Measurements from ENCODE around the gene FNDC3A. TPM values are rescaled to one million over a fixed set of nuclear protein-coding genes. Genes with fewer than 3 reads are reported as not detected.

FNDC3A gene
- polyA plus RNA-seq, 2 donors: 6.0 to 7.3 TPM

DNA sequence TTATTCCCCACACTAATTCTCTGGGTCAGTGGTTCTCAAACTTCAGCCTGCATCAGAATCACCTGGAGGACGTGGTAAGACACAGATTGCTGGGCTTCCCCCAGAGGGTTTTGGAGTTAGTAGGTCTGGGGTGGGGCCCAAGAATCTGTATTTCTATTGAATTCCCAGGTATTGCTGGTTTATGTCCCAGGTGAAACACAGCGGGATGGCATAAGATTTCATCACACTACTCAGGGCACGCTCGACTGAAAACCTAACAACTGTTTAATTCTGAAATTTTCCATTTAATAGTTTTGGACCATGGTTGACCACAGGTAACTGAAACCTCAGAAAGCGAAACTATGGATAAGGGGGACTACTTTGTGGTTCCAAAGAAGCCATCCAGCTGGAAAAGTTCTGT is 250.9 kb downstream of the FNDC3A start:
- 80 to 85% methylated on average over 5 of the region's 5 CpGs for WGBS, 2 donors
- Histone ChIP-seq H3K27ac (ENCODE audit: low read depth in 2 of 2, low read length in 1 of 2) (no peak overlapping the region), H3K27me3 (ENCODE audit: control insufficient read depth in 1 of 2, insufficient read depth in 2 of 2, low read length in 2 of 2) (no peaks in the 10 kb centered on the region), H3K36me3 (ENCODE audit: control insufficient read depth in 2 of 2, insufficient read depth in 2 of 2, low read length in 1 of 2) (no peaks in the 10 kb centered on the region), H3K4me1 (ENCODE audit: control insufficient read depth in 2 of 2, insufficient read depth in 2 of 2, low read length in 1 of 2) (no peaks in the 10 kb centered on the region), H3K9me3 (ENCODE audit: control insufficient read depth in 2 of 2, insufficient read depth in 1 of 2, low read depth in 1 of 2, low read length in 1 of 2) (no peaks in the 10 kb centered on the region), H3K4me3 (ENCODE audit: low read depth in 1 of 2, low read length in 2 of 2) (no peak overlapping the region)

DNA sequence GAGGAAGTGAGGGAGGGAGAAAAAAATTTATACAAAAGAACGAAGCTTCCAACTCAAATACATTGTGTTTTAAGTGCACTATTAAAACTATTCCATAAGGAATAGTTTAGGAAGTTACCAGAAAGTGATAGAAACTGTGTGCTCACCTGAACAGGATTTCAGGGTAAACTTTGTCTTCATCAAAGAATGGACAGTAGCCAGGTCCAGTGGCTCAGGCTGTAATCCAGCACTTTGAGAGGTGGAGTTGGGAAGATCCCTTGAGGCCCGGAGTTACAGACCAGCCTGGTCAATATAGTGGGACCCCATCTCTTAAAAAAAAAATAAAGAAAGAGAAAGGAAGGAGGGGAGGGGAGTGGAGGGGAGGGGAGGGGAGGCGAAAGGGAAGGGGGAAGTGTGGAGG is 259.0 kb downstream of the FNDC3A start:
- WGBS, 2 donors: 88 to 94% methylated on average over 3 of the region's 3 CpGs
- H3K9me3 ChIP-seq (ENCODE audit: control insufficient read depth in 2 of 2, insufficient read depth in 1 of 2, low read depth in 1 of 2, low read length in 1 of 2): no peaks in the 10 kb centered on the region
- no peaks in the 10 kb centered on the region for H3K36me3 ChIP-seq (ENCODE audit: control insufficient read depth in 2 of 2, insufficient read depth in 2 of 2, low read length in 1 of 2)
- H3K4me3 ChIP-seq (ENCODE audit: low read depth in 1 of 2, low read length in 2 of 2): no peak overlapping the region
- no peak overlapping the region for H3K27ac ChIP-seq (ENCODE audit: low read depth in 2 of 2, low read length in 1 of 2)
- H3K27me3 ChIP-seq (ENCODE audit: control insufficient read depth in 1 of 2, insufficient read depth in 2 of 2, low read length in 2 of 2): no peaks in the 10 kb centered on the region
- no peaks in the 10 kb centered on the region for H3K4me1 ChIP-seq (ENCODE audit: control insufficient read depth in 2 of 2, insufficient read depth in 2 of 2, low read length in 1 of 2)

DNA sequence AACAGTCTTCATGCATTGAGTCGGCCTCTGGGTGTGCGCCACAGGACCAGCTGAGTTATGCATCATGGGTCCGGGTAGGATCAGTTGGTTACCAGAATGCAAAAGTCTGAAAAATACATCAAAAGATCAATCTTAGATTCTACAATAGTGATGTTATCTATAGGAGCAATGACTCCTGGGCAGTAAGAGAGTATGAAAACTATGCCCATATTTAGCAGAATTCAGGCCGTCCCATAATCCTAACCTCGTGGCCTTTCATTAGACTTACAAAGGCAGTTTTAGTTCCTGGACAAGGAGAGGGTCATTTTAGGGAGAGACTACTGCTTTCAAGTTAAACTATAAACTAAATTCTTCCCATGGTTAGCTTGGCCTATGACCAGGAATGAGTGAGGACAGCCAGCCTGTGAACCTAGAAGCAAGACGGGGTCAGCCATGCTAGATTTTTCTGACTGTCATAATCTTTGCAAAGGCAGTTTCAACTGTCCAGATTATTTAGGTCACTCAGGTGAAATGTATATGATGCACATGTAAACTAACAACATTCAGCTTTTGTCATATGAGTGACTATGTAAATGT is 260.2 kb downstream of the FNDC3A start:
- Histone ChIP-seq H3K27ac (ENCODE audit: low read depth in 2 of 2, low read length in 1 of 2) (no peak overlapping the region), H3K9me3 (ENCODE audit: control insufficient read depth in 2 of 2, insufficient read depth in 1 of 2, low read depth in 1 of 2, low read length in 1 of 2) (no peaks in the 10 kb centered on the region), H3K27me3 (ENCODE audit: control insufficient read depth in 1 of 2, insufficient read depth in 2 of 2, low read length in 2 of 2) (no peaks in the 10 kb centered on the region), H3K36me3 (ENCODE audit: control insufficient read depth in 2 of 2, insufficient read depth in 2 of 2, low read length in 1 of 2) (no peaks in the 10 kb centered on the region), H3K4me1 (ENCODE audit: control insufficient read depth in 2 of 2, insufficient read depth in 2 of 2, low read length in 1 of 2) (no peaks in the 10 kb centered on the region), H3K4me3 (ENCODE audit: low read depth in 1 of 2, low read length in 2 of 2) (no peak overlapping the region)
- WGBS, 2 donors: 86 to 89% methylated on average over 6 of the region's 6 CpGs

DNA sequence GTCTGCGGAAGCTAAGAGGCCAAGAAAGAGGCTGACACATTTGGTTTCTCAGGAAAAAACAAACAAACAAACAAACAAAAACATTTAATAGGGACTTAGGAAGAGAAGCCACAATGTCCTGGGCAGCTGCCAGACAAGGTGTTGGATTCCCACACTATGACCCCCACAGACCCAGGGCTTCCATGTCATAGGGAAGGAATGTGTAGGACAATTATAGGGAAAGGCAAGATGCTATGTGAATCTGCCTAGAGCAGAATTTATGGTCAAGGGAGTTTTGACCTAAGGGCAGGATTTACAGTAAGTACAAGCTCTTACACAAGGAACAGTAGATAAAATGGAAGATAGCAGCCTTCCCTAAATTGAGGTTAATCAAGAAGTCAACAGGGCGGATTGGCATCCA is 262.9 kb downstream of the FNDC3A start:
- 96 to 100% methylated on average over 2 of the region's 2 CpGs for WGBS, 2 donors
- Histone ChIP-seq H3K27me3 (ENCODE audit: control insufficient read depth in 1 of 2, insufficient read depth in 2 of 2, low read length in 2 of 2) (no peaks in the 10 kb centered on the region), H3K36me3 (ENCODE audit: control insufficient read depth in 2 of 2, insufficient read depth in 2 of 2, low read length in 1 of 2) (no peaks in the 10 kb centered on the region), H3K9me3 (ENCODE audit: control insufficient read depth in 2 of 2, insufficient read depth in 1 of 2, low read depth in 1 of 2, low read length in 1 of 2) (peaks cover 0 to 3% of the 10 kb centered on the region in 2 donors), H3K4me3 (ENCODE audit: low read depth in 1 of 2, low read length in 2 of 2) (no peak overlapping the region), H3K4me1 (ENCODE audit: control insufficient read depth in 2 of 2, insufficient read depth in 2 of 2, low read length in 1 of 2) (no peaks in the 10 kb centered on the region), H3K27ac (ENCODE audit: low read depth in 2 of 2, low read length in 1 of 2) (no peak overlapping the region)

DNA sequence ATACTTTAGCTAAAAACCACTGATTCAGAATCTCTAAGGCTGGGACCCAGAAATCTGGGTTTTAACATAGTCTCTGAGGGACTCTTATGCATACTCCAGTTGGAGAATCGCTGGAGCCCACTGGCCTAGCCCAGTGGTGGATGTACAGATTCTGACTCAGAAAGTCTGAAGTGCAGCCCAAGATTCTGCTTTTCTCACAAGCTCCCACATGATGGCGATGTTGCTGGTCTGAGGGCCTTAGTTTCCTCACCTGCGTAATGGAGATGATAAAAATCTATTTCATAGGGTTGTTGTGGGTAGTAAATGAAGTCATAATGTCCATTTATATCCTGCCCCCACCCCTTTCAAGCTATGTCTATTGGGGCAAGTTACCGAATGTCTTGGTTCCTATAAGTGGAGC is 264.3 kb downstream of the FNDC3A start:
- Histone ChIP-seq H3K9me3 (ENCODE audit: control insufficient read depth in 2 of 2, insufficient read depth in 1 of 2, low read depth in 1 of 2, low read length in 1 of 2) (peaks cover 0 to 3% of the 10 kb centered on the region in 2 donors), H3K27ac (ENCODE audit: low read depth in 2 of 2, low read length in 1 of 2) (no peak overlapping the region), H3K27me3 (ENCODE audit: control insufficient read depth in 1 of 2, insufficient read depth in 2 of 2, low read length in 2 of 2) (no peaks in the 10 kb centered on the region), H3K4me1 (ENCODE audit: control insufficient read depth in 2 of 2, insufficient read depth in 2 of 2, low read length in 1 of 2) (no peaks in the 10 kb centered on the region), H3K36me3 (ENCODE audit: control insufficient read depth in 2 of 2, insufficient read depth in 2 of 2, low read length in 1 of 2) (no peaks in the 10 kb centered on the region), H3K4me3 (ENCODE audit: low read depth in 1 of 2, low read length in 2 of 2) (no peak overlapping the region)
- 43 to 47% methylated on average over 4 of the region's 4 CpGs for WGBS, 2 donors

DNA sequence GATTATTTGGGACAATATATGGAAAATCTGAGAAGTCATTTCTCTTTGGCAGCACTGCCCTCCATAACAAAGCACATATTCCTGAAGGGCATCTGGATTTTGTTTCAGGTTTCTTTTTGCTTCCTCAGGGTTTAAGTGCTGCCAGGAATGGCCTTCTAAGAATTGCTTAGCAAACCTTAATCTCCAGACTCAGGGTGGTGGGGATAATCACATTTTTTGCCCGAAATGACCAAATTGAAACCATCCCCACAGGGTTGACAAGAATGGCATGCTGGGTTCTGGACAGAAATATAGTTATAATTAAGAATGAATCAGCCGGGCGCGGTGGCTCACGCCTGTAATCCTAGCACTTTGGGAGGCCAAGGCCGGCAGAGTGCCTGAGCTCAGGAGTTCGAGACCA is 265.6 kb downstream of the FNDC3A start:
- Histone ChIP-seq H3K27ac (ENCODE audit: low read depth in 2 of 2, low read length in 1 of 2) (no peak overlapping the region), H3K4me1 (ENCODE audit: control insufficient read depth in 2 of 2, insufficient read depth in 2 of 2, low read length in 1 of 2) (no peaks in the 10 kb centered on the region), H3K4me3 (ENCODE audit: low read depth in 1 of 2, low read length in 2 of 2) (no peak overlapping the region), H3K36me3 (ENCODE audit: control insufficient read depth in 2 of 2, insufficient read depth in 2 of 2, low read length in 1 of 2) (no peaks in the 10 kb centered on the region), H3K27me3 (ENCODE audit: control insufficient read depth in 1 of 2, insufficient read depth in 2 of 2, low read length in 2 of 2) (no peaks in the 10 kb centered on the region), H3K9me3 (ENCODE audit: control insufficient read depth in 2 of 2, insufficient read depth in 1 of 2, low read depth in 1 of 2, low read length in 1 of 2) (peaks cover 0 to 3% of the 10 kb centered on the region in 2 donors)
- WGBS, 2 donors: 93% methylated on average over 7 of the region's 7 CpGs

DNA sequence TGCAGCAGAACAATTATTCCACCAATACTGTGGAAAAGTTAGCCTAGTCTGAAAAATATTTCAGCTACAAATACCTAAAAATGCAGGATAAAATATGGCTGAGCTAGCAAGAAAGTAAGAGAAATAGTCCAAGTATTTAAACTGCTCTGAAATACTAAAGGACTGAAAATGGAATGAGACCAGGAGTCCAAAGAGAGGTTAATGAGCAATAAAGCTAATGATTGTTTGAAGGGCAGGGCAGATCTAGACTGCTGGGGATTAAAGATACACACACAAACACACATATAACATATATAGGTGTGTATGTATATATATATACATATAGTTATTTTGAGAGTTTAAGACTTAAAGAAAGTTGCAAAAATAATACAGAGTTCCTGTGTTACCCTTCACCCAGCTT is 269.4 kb downstream of the FNDC3A start:
- no peaks in the 10 kb centered on the region for H3K27me3 ChIP-seq (ENCODE audit: control insufficient read depth in 1 of 2, insufficient read depth in 2 of 2, low read length in 2 of 2)
- peaks cover 0 to 3% of the 10 kb centered on the region in 2 donors for H3K9me3 ChIP-seq (ENCODE audit: control insufficient read depth in 2 of 2, insufficient read depth in 1 of 2, low read depth in 1 of 2, low read length in 1 of 2)
- H3K27ac ChIP-seq (ENCODE audit: low read depth in 2 of 2, low read length in 1 of 2): no peak overlapping the region
- H3K36me3 ChIP-seq (ENCODE audit: control insufficient read depth in 2 of 2, insufficient read depth in 2 of 2, low read length in 1 of 2): no peaks in the 10 kb centered on the region
- H3K4me3 ChIP-seq (ENCODE audit: low read depth in 1 of 2, low read length in 2 of 2): no peak overlapping the region
- no peaks in the 10 kb centered on the region for H3K4me1 ChIP-seq (ENCODE audit: control insufficient read depth in 2 of 2, insufficient read depth in 2 of 2, low read length in 1 of 2)

DNA sequence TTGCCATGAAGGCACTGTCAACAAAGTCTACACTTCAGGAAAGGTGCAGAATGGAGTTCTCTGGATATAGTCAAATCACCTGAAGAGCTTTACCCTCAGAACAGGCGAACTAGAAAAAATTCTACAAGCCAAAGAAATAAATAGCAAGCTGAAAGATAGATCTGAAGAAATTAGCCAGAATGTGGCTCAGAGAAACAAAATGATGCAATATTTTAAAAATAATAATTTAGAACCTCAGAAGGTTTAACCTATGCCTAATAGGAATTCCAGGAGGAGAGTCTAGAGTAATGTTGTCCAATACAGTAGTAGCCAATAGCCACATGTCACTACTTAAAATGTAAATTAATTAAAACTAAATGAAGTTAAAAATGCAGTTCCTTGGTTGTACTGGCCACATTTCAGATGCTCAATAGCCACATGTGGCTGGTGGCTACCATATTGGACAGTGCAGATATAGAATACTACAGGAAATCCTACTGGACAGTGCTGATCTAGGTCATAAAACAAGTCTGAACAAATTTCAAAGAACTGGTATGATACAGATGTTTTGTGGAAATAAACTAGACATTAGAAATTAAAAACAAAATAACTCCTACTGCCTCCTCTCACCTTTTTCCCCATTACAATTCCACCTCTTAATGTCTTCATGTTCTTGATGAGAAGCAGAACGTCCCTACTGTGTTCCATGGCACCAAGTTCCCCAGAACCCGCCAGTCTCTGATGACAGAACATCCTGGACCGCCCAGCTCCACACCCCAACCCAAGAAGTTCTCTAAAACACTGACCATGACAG is 271.3 kb downstream of the FNDC3A start:
- H3K4me1 ChIP-seq (ENCODE audit: control insufficient read depth in 2 of 2, insufficient read depth in 2 of 2, low read length in 1 of 2): no peaks in the 10 kb centered on the region
- H3K27me3 ChIP-seq (ENCODE audit: control insufficient read depth in 1 of 2, insufficient read depth in 2 of 2, low read length in 2 of 2): no peaks in the 10 kb centered on the region
- 24 to 25% methylated on average over 4 of the region's 4 CpGs for WGBS, 2 donors
- H3K4me3 ChIP-seq (ENCODE audit: low read depth in 1 of 2, low read length in 2 of 2): peak overlapping the region; percentile 79 to 92
- H3K9me3 ChIP-seq (ENCODE audit: control insufficient read depth in 2 of 2, insufficient read depth in 1 of 2, low read depth in 1 of 2, low read length in 1 of 2): peaks cover 0 to 3% of the 10 kb centered on the region in 2 donors
- H3K36me3 ChIP-seq (ENCODE audit: control insufficient read depth in 2 of 2, insufficient read depth in 2 of 2, low read length in 1 of 2): no peaks in the 10 kb centered on the region
- peak overlapping the region; percentile 79 to 93 for H3K27ac ChIP-seq (ENCODE audit: low read depth in 2 of 2, low read length in 1 of 2)

DNA sequence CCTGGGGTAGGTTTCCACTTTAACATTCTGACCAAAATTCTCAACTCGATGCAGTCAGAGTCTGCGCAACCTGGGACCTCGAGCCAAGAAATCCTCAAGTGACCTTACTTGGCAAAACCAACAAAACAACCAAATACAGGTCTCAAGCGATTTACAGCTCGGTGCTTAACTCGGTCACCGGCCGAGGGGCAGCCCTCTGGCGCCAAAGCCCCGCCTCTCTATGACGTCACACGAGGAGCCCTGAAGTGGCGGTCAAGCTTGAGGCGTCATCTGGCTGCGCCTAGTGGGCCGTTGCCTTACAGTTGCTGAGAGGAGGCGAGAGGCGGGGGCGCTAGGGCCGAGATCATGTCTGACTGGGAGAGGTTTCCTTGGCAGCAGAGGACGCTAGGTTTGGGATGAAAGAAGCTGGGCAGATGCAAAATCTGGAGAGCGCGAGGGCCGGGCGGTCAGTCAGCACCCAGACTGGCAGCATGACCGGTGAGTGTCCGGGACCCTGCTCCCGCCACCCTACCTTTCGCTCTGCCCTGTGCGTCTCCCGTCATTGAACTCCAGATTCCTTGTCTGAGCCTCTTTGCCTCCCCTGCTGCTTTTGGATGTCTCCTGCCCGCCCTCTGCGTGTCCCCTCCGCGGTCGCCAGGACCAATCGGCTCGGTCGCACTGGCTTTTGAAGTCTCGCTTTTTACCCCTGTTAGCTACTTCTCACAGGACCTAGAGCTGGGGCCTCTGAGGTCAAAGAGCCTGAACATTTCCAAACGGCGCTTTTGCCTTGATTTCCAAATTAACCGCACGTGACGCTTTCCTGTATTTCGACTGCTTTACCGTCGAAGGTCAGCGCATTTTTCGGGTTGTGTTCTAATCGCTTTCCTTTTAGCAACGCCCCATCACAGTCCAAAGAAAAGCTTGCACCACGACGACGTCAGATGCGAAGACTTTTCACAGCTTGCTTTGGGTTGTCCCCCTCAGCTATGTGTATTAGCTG is 272.2 kb downstream of the FNDC3A start, which contains the start of gene CDADC1:
CDADC1 (plus strand) TSS at position 283 of the 979 bp plus-strand sequence; CDS start at position 396, 113 bp downstream.
- WGBS, 2 donors: 0 to 1% methylated on average over 56 of the region's 56 CpGs
- Histone ChIP-seq H3K4me3 (ENCODE audit: low read depth in 1 of 2, low read length in 2 of 2) (peak within 1 kb of the TSS; percentile 79 to 92), H3K36me3 (ENCODE audit: control insufficient read depth in 2 of 2, insufficient read depth in 2 of 2, low read length in 1 of 2) (no peaks in the 10 kb centered on the region), H3K9me3 (ENCODE audit: control insufficient read depth in 2 of 2, insufficient read depth in 1 of 2, low read depth in 1 of 2, low read length in 1 of 2) (no peaks in the 10 kb centered on the region), H3K27me3 (ENCODE audit: control insufficient read depth in 1 of 2, insufficient read depth in 2 of 2, low read length in 2 of 2) (no peaks in the 10 kb centered on the region), H3K27ac (ENCODE audit: low read depth in 2 of 2, low read length in 1 of 2) (peak within 1 kb of the TSS; percentile 79 to 93), H3K4me1 (ENCODE audit: control insufficient read depth in 2 of 2, insufficient read depth in 2 of 2, low read length in 1 of 2) (no peaks in the 10 kb centered on the region)
